Stomach (tissue), 4 donors: ENCODE results near the gene AGER.

ENCODE experiments used
- POLR2A ChIP-seq, 4 donors: fragments of 450-650 bp; IDR thresholded peaks; one replicate each; pipeline ENCODE4 v1.6.1; 2016; ENCODE audit warnings: antibody characterized with exemption in 4 of 4, control low read depth in 2 of 4, mild to moderate bottlenecking in 1 of 4, moderate library complexity in 1 of 4
- POLR2AphosphoS5 ChIP-seq, 3 donors: sonication (generic); formaldehyde crosslinking; IDR thresholded peaks; one replicate each; pipeline ENCODE4 v1.6.1; 2016; ENCODE audit warnings: antibody characterized with exemption in 3 of 3
- TF ChIP-seq, protein P1 (sequence below), 7 experiments: fragments of 450-650 bp in 4 of 7; fragments of 200-600 bp in 3 of 7; sonication (generic) in 3 of 7; IDR thresholded peaks; one replicate each; pipeline ENCODE4 v1.5.1; 2016 to 2019; ENCODE audit warnings: antibody characterized with exemption in 7 of 7, control low read depth in 2 of 7, mild to moderate bottlenecking in 1 of 7

DNA sequence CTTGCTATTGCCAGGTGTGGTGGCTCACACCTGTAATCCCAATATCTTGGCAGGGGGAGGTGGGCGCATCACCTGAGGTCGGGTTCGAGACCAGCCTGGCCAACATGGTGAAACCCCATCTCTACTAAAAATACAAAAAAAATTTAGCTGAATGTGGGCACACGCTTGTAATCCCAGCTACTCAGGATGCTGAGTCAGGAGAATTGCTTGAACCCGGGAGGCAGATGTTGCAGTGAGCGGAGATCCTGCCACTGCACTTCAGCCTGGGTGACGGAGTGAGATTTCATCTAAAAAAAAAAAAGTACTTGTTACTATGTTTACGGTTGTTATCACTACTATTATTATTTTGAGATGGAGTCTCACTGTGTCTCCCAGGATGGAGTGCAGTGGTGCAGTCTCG is 27.2 kb downstream of the AGER start:
- no peak for TF ChIP-seq POLR2A (IDR thresholded peaks at IDR 0.05)
- TF ChIP-seq POLR2AphosphoS5 (IDR thresholded peaks at IDR 0.05), result no peak
- TF ChIP-seq, protein P1, sequence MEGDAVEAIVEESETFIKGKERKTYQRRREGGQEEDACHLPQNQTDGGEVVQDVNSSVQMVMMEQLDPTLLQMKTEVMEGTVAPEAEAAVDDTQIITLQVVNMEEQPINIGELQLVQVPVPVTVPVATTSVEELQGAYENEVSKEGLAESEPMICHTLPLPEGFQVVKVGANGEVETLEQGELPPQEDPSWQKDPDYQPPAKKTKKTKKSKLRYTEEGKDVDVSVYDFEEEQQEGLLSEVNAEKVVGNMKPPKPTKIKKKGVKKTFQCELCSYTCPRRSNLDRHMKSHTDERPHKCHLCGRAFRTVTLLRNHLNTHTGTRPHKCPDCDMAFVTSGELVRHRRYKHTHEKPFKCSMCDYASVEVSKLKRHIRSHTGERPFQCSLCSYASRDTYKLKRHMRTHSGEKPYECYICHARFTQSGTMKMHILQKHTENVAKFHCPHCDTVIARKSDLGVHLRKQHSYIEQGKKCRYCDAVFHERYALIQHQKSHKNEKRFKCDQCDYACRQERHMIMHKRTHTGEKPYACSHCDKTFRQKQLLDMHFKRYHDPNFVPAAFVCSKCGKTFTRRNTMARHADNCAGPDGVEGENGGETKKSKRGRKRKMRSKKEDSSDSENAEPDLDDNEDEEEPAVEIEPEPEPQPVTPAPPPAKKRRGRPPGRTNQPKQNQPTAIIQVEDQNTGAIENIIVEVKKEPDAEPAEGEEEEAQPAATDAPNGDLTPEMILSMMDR (IDR thresholded peaks at IDR 0.05), result no peak
